GM03348 (cell line): ENCODE results near the gene SEMA6B.

Experiments used
- DNase-seq: peaks from one replicate; pipeline ENCODE4 v3.0.0; 2012; ENCODE audit warnings: low spot score

SEMA6B gene

DNA sequence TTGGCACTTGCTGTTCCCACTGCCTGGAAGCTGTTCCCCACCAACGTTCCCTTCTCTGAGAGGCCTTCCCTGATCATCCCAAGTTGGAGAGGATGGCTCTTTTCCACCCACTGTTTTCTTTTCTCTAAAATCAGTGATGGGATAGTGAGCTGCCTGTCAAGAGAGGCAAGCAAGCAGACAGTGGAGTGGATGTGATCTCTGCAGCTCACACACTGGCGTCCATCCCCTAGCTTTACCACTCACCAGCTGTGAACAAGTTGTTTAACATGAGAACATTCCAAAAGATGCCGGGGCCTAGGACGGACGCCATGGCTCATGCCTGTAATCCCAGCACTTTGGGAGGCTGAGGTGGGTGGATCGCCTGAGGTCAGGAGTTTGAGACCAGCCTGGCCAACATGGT is 28.0 kb upstream of the SEMA6B start:
- no peak for DNase-seq

DNA sequence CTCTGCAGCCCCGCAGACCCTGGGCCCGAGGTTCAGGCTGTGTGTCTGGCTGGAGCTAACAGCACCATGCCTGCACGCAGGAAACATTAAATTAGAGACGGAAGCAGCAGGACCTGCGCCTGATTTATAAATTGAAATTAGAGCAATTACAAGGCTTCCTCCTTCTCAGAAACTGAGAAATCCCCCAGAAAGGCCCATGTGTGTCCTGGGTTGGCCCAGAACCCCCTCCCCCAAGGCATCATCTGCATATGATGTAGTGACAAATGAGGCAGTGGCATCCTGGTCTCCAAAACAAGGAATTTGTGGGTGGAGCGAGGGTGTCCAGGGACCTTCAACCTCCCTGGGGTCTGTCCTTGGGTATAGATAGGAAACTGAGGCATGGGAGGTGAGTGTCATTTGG is 27.2 kb upstream of the SEMA6B start:
- no peak for DNase-seq

DNA sequence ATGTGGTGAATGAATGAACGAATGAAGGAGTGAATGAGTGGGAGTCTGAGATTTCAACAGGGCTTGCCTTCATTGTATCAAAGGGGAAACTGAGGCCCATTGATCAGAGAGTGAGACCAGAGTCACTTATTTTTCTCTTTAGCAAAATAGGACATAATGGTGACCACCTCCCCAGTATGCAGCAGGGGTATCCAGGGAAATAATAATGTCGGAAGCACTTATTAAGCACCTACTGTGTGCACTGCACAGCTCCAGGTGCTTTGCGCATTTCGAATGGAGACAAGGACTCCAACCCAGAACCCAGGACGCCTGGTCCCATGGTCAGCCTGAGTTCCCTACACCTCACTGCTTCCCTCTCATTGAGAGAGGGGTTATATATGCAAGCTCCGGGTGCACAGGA is 26.8 kb upstream of the SEMA6B start:
- no peak for DNase-seq

DNA sequence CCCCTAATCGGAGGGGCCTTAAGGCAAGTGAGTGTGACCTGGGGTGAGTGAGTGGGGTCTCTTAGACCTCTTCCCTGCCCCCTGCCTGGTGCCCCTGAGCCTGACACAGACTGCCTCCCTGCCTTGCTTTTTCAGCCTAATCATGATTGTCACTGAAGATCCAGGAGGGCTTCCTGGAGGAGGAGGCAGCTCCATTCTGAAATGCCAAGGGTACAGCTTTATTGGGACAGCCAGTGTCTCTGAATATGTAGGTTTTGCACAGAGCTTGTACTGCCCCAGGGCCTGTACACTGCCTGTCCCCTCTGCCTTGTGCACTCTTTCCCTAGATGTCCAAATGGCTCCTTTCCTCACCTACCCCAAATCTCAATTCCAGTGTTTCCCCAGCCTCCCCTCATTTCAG is 26.1 kb upstream of the SEMA6B start:
- no peak for DNase-seq

DNA sequence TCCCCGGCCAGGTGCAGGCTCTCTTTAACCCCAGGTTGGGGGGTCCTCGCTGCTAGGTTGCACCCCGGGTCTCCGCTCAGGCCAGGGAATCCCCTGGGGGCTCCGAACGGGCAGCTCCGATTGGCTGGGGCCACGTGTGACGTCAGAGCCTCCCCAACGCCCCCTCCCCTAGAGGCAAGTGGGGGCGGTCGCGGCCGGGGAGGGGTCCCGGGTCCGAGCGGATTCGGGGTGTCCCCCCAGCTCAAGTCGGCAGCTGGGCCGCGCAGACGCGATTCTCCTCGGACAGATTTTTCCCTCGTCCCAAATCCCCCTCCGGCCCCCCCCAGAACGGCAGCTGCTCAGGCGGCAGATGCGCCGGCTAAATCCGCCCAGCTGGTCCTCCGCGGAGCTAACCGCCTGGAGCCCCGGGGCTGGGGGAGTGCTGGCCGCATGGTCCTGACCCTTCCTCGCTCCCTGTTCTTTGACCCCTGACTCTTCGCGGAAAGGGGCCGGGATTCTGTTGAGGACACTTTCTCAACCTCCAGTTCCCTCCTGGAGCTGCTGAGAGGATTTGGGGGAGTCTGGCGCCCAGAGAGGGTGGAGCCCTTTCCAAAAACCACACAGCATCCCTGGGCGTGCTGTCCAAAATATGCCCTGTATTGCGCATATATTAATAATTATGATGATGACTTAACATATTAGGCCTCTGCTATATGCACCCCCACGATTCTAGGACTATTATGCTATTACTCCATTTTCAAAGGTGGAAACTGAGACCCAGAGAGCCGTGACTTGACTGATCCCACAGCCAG is 25.4 kb upstream of the SEMA6B start:
- no peak for DNase-seq

DNA sequence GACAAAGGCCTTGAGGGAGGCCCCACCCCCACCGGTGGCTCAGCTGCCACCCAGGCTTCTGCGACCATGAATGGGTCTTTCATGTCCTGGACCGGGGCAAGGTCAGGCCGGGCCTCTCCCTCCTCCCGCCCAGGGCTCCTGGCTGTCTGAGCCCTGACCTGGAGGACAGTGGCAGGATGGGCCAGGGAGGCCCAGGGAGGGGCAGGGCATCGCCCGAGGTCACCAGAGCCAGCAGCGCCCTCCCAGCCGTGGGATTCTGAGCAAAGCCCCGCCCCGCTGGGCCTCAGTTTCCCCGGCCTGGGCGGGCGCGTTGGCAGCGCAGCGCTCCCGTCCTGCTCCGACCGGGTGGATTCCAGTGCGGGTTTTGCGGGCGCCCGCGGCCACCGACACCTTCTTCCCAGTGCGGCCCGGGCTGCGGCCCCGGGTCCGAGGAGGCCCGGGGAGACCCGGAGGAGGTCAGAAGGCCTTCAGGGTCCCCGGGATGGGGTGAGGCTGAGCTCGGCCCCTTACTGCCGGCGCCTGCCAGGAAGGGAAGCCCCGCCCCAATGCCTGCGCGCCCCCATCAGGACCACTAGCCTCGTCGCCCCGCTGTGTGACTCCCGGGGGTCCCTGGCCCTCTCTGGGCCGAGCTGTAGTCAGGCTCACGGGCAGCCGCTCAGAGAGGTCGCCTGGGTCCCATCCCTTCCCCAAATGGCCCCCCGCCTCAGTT is 24.6 kb upstream of the SEMA6B start:
- DNase-seq = peak; percentile 77

DNA sequence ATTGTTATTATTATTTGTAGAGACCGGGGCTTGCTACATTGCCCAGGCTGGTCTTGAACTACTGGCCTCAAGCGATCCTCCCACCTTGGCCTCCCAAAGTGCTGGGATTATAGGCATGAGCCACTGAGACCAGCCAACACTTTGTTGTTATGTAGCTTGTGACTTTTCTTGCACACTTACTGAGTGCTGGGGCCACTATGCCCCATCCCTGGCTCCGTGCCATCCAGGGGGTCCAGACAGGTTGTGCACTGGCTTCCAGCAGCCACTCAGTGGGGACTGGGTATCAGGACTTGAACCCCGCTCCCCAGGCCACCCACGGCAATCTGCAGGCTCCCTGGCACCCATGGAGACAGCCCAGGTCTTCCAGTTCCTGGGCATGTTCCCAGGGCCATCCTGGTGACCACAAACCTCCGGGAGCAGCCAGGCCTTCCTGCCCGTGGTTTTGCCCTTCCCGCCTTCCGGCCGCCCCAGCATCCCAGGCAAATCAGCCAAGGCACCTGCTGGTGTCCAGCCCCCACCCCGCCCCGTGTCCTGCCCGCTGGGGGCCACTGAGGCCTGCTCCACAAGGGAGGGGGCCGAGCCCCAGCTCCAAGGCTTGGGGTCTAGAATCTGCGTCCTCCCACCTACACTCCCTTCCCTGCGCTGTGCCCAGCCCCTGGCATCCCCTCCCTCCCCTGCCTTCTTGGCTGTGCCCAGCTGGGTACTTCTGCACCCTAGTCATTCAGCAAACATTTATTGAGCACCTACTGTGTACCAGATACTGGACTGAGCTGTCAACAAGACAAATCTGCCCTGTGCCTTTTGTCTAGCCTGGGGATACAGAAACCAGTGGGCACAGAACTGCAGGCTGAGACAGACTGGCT is 23.7 kb upstream of the SEMA6B start:
- DNase-seq = no peak

DNA sequence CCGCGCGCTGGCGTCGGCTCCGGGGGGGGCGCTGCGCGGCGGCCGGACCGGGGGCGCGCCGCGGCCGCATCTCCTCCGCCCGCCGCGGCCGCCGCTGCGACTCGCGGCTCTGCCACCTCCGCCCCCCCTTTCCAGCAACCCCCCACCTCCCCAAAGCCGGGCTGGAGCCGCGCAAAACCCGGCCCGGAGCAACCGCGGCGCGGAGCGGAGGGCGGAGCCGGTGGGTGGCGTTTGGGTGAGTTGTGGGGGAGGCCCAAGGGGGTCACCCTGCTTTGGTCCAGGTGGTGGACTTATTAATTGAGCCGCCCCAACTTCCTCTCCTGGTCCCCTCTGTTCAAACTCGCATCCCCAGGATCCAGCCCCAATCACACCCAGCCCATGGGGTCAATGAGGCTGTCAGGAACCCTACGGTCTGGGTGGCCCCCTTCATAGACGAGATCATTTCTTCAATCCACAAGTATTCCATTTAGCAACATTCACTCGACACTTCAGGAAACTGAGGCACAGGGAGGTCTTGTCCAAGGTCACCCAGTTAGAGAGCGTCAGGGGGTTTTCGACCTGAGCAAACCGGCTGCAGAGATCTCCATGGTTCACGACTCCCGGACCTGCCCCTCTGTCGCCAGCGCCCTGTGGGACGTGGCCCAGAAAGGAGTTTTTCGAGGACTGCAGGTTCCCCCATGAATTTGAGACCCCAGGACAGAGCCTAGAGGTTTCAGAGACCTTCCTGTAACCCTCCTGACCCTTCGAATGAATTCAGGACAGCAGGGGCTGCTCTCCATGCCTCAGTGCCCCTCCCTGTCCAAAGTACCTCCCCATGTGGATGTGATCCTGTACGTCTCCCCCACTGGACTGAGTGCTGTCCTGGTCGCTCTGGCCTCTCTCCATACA is 22.4 kb upstream of the SEMA6B start:
- peak; percentile 79 for DNase-seq

DNA sequence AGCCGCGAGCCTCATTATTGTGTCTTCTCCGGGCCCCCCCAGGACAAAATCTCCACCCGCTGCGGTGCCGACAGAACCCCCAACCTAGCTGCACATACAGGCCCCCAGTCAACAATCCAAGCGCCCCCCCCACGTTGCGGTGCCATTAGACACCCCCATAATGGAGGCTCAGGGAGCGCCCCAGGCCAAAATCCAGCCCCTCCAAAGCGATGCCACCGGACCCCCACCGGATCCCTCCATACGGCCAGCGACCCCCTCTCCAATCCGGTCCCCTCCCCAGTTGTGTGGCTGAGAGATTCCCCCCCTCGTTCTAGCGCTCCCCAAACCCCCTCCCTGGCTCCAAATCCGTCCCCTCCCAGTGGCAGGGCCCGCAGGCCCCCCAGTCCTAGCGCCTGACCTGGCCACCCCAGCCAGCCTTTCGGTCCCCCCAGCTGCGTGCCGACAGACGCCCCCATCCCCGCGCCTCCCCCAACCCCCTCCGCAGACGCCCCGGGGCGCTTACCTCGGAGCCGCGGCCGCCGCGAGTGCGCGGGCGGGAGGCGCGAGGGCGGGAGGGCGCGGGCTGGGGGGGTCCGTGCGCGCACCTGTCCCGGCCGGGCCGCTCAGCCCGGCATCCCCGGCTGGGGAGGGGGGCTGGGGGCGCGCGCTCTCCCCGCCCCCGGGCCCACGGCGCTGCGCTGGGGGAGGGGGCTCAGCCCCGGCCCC is 21.6 kb upstream of the SEMA6B start:
- DNase-seq = no peak

DNA sequence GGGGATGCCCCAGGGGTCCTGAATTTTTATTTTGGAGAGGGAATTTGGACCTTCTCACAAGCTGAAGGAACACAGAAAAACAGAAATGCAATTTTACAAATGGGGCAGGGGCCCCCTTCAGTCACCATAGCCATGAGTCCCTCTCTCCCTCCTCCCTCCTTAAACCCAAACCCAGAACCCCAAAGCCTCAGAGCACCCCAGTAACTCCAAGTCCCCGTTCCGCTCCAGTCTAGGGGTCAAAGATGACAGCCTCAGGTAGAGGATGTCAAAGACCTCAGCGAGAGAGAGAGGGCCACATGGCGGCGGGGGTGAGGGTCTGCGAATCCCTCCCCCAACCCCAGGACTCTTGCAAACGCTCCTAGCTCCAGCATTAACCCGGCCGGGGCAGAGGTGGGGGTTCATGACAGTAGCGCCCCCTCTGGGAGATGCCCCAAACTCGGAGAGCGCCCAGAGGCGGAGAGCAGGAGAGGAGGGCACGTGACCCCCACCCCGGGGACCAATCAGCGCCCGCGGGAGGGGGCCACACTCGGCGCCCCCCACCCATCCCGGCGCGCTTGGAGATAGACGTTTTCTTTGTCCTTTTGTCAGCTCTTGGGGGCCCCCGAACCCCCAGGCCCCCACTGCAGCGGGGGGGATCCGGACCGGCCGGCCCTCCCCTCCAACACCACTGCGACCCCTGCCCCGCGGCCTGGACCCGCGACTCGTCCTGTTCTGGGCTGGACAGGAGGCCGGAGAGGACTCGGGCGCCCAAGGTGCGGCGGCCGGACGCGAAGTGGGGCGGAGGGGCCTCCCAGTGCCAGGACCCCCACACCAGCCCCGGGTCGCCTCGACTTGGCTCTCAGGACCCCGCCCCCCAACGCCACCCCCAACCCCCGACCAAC is 20.8 kb upstream of the SEMA6B start:
- DNase-seq = no peak

DNA sequence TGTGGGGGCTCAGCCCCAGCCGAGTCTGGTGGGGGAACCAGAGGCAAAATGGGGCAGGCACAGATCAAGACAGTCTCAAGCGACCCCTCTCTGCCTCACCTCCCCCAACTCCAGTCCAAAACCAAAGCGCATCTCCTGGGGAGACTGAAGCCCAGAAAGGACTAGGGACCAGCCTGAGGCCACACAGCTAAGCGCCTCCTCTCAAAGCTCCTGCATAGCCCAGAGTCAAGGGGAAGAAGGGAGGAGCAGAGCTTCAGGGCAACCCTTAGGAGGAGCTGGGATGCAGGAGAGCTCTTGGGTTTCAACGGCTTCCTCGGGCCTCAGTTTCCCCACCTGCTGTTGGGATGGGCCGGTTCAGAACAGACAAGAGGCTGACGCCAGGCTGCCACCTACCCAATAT is 19.9 kb upstream of the SEMA6B start:
- DNase-seq = no peak

DNA sequence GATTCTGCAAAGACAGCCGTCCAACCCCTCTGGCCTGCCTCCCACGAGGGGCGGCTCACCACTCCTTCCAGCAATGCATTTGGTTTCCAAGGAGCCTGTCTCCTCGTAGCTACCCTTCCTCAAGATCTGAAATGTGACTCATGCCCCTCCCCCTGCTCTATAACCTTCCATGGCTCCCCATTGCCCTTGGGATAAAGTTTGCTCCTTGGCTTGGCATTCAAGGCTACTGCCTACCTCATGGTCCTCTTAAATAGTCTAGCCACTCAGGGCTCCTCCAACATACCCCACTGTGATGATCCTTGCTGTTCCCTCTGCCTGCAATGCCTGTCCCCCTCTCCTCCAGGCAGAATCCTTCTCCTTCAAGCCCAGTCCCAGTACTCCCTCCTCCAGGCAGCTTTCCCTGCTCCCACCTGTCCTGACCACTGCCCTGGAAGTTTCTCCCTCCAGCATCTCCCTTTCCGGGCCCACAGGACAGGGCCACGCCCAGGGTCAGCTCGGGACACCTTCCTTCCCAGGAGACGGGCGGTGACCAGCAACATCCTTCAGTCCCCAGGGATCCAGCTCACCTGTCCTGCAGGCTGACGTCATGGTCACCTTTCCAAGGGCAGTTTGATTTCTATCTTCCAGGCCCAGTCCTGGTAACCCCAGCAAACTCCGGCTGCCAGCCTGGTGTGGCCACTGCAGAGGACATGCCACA is 19.2 kb upstream of the SEMA6B start:
- DNase-seq = no peak

DNA sequence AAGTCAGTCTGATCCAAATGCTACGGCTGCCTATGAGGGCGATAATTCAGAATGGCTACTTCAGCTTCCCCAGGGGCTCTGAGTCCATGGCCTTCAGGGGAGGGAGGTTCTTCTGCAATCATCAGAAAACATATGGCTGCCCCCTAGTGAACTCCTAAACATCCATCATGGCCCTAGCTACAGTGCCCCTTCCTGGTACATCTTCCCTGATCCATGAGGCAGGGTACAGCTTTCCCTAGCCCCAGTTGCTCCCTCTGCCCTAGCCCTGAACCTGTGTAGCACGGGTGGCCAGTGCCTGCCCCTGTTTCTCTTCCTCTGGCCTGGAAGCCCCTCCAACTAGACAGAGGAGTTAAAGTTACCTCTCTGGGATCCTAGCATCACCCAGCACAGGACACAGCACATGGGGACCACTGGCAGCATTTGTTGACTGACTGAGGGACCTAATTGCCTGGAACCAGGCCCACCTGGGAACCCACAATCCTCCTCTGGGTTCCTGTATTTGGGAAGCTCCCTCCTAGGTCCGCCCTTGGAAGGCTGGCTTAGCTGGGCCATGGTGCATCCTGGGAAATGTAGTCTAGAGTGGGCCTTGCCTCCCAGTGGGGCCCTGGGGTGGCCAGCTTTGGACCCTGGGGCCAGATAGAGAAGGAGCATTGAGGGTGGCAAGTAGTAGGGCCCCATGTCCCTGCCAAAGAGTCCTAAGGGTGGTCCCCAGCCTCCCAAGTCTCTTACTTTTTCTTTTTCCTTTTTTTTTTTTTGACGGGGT is 17.7 kb upstream of the SEMA6B start:
- DNase-seq = peak; percentile 50

DNA sequence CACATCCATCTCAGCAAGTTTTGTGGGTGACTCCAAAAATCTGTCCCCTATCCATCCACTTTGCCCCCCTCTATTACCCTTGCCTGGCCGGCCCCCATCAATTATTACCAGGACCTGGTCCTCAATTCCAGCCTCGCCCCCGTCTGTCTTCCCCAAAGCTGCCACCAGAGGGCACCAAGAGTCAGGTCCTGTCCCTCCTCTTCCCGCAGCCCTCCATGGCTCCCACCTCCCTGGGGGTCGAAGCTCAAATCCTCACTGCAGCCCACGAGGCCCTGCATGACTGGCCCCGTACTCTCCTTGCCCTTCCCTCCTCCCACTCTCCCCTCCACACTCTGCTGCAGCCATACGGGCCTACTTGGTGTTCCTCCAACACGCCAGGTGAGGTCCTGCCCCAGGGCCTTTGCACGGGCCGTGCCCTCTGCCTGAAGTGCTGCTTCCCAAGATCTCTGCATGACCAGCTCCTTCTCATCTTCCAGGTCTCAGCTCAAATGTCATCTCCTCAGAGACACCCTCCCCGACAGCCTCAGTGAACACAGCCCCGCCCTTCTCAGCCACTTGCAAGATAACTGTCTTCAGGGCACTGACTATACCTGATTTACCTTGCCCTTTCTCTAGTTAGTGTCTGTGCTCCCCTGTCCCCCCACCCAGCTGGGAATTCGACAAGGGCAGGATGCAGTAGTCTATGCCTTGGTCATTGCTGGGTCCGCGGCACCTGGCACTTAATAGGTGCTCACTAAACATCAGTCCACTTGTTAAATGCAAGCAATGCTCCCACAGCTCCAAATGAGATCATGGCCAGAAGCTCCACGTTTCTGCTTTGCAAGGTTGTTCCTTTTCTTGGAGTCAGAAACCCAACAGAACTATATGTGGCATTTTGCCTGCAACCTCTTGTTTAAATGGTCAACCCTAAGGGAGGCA is 16.8 kb upstream of the SEMA6B start:
- DNase-seq = peak; percentile 75

DNA sequence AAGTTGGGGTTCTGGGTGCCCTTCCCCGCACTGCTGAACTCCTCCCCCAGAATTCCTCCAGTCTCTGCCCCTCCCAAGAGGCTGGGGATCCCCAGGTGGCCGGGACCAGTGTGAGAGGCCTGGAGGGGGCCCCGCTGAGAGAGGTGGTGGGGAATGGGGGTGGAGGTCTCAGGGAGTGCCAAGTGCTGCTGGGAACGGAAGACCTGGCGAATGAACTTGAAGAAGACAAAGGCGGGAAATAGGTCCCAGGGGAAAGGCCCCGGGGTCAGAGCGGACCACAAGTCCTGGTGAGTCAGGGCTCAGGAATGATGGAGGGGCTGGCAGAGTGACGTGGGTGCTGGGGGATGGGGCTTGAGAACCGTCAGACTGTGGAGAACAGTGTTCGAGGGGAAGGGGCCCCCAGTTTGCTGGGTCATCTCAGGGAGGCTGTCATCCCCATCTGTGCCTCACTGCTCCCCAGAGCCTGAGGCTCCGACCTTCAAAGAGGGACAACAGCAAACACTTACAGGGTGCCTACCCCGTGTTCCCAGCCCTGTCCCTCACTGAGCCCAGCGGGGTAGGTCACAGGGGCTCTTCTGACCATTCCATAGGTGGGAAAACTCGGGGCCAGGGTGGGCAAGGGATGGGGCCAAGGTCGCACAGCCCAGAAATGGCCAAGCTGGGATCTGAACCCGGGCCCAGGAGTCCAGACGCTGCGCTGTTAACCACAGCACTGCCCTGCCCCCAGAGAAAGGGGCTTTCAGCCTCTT is 16.0 kb upstream of the SEMA6B start:
- peak; percentile 95 for DNase-seq

DNA sequence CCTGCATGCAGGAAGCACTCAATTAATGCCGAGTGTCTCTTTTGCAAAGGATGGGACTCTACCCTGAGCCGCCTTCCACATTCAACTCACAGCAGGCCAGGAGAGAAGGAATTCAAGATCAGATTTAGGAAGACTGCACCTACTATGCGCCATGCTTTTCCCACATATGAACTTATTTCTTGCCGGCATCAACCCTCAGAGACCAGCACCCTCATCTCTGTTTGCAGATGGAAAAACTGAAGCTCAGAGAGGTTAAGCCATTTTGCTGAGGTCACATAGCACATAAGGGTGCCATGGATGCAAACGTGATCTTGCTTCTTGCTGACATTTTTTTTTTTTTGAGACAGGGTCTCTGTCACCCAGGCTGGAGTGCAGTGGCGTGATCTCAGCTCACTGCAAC is 14.2 kb upstream of the SEMA6B start:
- no peak for DNase-seq
